CD4-positive, alpha-beta T cell treated with Interleukin-2 at 100 ng/mL for 4 hours (primary cell): ENCODE measurements around the gene EBLN2.

Experiments
- DNase-seq: peaks from one replicate; pipeline ENCODE4 v3.0.0-alpha.2; 2020; ENCODE audit warnings: low spot score

EBLN2 gene

DNA sequence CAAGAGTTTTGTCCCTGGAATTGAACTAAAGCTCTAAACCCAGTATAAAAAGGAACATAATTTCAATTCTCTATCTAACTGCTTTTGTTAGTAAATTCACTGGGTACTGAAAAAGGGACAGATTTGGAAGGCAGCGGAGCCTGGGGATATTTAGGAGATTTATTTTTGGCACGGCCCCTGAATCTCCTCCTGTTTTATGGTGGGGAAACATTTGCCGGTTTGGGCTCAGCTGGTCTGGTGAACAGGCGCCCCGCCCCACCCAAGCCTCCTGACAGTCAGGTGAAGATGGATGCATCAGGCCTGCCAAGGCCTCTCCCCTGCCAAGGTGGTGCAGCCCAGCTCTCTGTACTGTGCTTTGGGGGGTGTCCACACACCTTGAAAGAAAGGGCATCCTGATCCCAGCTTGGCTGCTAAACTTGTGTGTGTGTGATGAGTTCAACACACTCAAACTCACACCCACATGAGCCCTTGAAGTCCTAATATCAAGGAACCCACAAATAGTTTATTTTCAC lies 46.3 kb downstream of the EBLN2 start:
- DNase-seq = no peak

DNA sequence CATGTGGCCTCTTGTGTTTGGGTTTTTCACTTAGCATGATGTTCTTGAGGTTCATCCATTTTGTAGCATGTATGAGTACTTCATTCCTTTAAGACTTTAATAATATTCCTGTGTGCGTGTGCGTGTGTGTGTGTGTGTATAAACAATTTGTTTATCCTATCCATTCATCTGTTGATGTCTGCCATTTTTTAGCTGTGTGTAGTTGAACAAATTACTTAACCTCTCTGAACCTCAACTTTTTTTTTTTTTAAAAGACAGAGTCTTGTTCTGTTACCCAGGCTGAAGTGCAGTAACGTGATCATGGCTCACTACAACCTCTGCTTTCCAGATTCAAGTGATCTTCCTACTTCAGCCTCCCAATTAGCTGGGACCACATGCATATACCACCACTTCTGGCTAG lies 47.3 kb downstream of the EBLN2 start:
- no peak for DNase-seq

DNA sequence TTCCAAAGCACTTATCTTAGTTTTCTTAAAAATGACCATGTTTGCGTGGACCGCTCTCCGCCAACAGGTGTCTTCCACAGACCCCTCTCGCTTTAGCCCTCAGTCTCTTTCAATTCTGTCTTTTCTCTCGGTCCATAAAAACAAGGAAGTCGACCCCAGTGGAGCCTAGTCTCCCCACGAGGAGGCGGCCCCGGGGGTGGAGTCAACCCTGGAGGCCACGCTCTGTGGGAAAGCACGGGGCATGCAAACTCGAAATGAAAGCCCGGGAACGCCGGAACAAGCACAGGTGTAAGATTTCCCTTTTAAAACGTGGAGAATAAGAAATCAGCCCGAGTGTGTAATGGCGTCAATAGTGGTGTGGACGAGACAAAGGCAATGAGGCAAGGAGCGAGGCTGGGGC lies 49.1 kb downstream of the EBLN2 start:
- no peak for DNase-seq
